Measurements from ENCODE around the gene SGK1.
"Not testable (repeated sequence)": the region's sequence is repeated elsewhere in the genome, so short reads cannot be mapped to it uniquely, and the experiment has no call there.

SGK1 gene

DNA sequence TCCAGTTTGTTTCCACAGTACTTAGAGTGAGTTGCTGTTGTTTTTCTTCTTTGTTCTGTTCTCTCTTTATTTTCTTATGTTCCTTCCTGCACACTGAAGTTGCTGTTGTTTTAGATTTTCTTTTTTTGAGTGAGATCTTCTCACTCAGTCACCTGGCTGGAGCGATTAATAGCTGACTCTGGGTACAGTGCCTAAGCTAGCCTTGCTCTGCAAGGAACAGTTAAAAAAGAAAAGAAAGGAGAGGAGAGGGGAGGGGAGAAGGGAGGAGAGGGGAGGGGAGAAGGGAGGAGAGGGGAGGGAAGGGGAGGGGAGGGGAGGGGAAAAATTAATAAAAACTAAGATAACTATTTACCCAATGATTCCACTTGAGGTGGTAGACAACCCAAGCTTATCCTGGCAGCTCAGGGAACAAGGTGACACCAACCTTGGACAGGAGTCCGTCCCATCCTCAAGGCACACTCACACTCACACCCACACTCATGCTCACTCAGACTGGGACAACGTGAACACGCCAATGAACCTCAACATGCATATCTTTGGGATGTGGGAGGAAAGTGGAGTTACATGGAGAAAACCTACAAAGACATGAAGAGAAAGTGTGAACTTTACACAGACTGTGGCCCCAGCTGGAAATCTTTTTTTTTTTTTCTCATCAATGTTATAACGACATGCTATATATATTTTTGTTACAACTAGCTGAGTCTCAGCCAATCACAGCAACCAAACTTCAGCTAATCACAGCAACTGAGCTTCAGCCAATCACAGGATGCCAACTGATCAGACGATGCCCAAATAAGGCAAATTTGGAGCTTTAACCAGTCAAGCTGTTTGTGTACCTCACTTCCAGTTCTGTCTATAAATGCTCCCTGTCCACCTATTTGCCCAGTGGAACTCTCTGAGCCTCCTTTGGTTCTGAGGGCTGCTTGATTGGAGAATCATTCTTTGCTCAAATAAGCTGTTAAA, 124.1 kb downstream of the SGK1 start:
- DNase-seq (ENCODE audit: low read depth, low spot score): no peak
- Histone ChIP-seq H3K9me3 (ENCODE audit: low read depth, low read length) (no peaks in the 10 kb centered on the region), H3K4me3 (no peak overlapping the region), H3K36me3 (ENCODE audit: insufficient read depth, low read length) (no peaks in the 10 kb centered on the region), H3K27ac (no peak overlapping the region), H3K9ac (ENCODE audit: insufficient read length) (no peak overlapping the region)
- TF ChIP-seq EZH2 (IDR thresholded peaks at IDR 0.05): no peak
- TF ChIP-seq FOXP2 (optimal IDR thresholded peaks at IDR 0.05; ENCODE audit: control extremely low read depth, extremely low read length, insufficient read depth): no peak
- no peak for TF ChIP-seq POLR2AphosphoS5 (IDR thresholded peaks at IDR 0.05; ENCODE audit: borderline replicate concordance, low read depth, low read length)

DNA sequence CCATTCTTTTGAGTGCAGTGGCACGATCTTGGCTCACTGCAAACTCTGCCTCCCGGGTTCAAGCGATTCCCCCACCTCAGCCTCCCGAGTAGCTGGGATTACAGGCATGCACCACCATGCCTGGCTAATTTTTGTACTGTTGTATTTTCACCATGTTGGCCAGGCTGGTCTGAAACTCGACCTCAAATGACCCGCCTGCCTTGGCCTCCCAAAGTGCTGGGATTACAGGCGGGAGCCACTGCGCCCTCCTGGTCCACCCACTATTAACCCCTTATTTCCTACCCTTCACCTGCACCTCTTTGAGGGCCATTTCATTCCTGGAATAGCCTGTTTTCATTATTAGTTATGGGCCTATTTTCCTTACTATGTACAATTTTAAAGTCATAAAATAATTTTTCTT, 125.3 kb downstream of the SGK1 start:
- not testable (repeated sequence) for H3K4me3 ChIP-seq

DNA sequence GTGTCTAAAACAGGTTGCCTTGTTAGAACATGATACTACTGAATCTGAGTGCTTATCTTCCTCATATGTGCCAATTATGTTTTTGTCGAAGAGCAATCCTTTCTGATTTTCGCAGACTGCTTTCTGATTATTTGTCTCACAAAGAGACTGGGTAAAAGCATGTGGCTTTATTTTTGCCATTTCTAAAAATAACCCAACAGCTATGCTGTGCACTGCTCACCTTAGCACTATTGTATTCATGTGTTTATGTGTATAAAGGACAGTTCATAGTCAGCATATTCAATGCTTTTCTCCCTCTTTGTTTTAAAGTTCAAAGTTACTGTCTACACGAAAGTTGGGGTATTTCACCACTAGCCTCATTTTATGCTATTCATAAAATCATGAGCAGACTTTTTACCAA, 127.0 kb downstream of the SGK1 start:
- H3K9me3 ChIP-seq (ENCODE audit: low read depth, low read length): no peaks in the 10 kb centered on the region
- no peak overlapping the region for H3K9ac ChIP-seq (ENCODE audit: insufficient read length)
- DNase-seq (ENCODE audit: low read depth, low spot score): no peak
- no peak overlapping the region for H3K4me3 ChIP-seq
- H3K27ac ChIP-seq: no peak overlapping the region
- TF ChIP-seq FOXP2 (optimal IDR thresholded peaks at IDR 0.05; ENCODE audit: control extremely low read depth, extremely low read length, insufficient read depth) (no peak), POLR2AphosphoS5 (IDR thresholded peaks at IDR 0.05; ENCODE audit: borderline replicate concordance, low read depth, low read length) (no peak), EZH2 (IDR thresholded peaks at IDR 0.05) (no peak)
- H3K36me3 ChIP-seq (ENCODE audit: insufficient read depth, low read length): no peaks in the 10 kb centered on the region

More for the DNA sequence above, 125.3 kb downstream of the SGK1 start:
- H3K9ac ChIP-seq (ENCODE audit: insufficient read length); H3K9me3 ChIP-seq (ENCODE audit: low read depth, low read length); DNase-seq (ENCODE audit: low read depth, low spot score); H3K36me3 ChIP-seq (ENCODE audit: insufficient read depth, low read length); H3K27ac ChIP-seq: not testable (repeated sequence)

DNA sequence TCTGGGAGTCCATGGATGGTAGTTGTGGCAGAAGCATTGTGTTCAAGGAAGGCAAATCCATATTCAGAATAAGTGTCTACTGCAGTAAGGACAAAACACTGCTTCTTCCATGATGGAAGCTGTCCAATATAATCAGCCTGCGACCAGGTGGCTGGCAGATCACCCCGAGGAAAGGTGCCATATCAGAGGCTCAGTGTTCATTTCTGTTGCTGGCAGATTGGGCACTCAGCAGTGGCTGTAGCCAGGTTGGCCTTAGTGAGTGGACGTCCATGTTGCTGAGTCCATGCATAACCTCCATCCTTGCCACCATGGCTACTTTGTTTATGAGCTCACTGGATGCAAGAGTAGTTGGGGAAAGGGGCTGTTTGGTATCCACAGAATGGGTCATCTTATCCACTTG, 130.2 kb downstream of the SGK1 start:
- Histone ChIP-seq H3K36me3 (ENCODE audit: insufficient read depth, low read length) (no peaks in the 10 kb centered on the region), H3K27ac (no peak overlapping the region), H3K9ac (ENCODE audit: insufficient read length) (no peak overlapping the region), H3K9me3 (ENCODE audit: low read depth, low read length) (no peaks in the 10 kb centered on the region), H3K4me3 (no peak overlapping the region)
- TF ChIP-seq EZH2 (IDR thresholded peaks at IDR 0.05): no peak
- TF ChIP-seq FOXP2 (optimal IDR thresholded peaks at IDR 0.05; ENCODE audit: control extremely low read depth, extremely low read length, insufficient read depth): no peak
- TF ChIP-seq POLR2AphosphoS5 (IDR thresholded peaks at IDR 0.05; ENCODE audit: borderline replicate concordance, low read depth, low read length): no peak
- DNase-seq (ENCODE audit: low read depth, low spot score): no peak

DNA sequence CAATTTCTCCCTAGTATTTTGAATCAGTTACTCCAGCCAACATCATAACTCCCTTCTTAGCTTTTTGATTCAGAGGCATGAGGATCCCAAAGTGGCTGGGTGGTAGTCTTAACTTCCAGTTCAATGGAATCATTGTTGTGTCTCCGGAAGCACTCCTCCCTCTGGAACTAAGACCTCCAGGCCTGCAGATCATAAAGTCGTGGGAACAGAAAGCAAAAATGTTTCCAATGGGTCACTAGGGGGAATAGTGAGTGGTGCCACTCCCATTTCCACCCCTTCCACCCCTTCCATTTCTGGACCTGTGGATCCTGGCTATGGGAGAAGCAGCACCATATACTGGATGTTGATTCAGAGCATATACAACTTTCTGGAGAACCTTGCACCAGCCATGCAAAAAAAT, 130.8 kb downstream of the SGK1 start:
- Histone ChIP-seq H3K4me3 (no peak overlapping the region), H3K9ac (ENCODE audit: insufficient read length) (no peak overlapping the region), H3K36me3 (ENCODE audit: insufficient read depth, low read length) (no peaks in the 10 kb centered on the region), H3K27ac (no peak overlapping the region), H3K9me3 (ENCODE audit: low read depth, low read length) (no peaks in the 10 kb centered on the region)
- TF ChIP-seq EZH2 (IDR thresholded peaks at IDR 0.05) (no peak), POLR2AphosphoS5 (IDR thresholded peaks at IDR 0.05; ENCODE audit: borderline replicate concordance, low read depth, low read length) (no peak), FOXP2 (optimal IDR thresholded peaks at IDR 0.05; ENCODE audit: control extremely low read depth, extremely low read length, insufficient read depth) (no peak)
- no peak for DNase-seq (ENCODE audit: low read depth, low spot score)

DNA sequence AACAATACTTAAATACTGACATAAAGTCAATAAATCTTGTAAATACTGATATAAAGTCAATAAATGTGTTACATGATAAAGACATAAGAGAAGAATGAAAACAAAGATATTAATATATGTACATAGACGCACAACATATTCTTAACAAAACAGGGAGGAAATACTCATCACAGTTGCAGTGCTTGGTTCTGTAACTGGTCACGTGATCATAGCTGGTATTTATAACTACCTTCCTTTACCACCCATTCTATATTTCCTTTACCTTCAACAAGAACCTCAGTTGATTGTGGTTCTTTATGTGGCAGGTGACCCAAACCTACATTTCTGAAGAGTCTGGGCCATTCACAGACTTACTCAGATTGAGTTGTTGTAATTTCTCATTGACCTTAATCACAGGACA, 131.6 kb downstream of the SGK1 start:
- H3K4me3 ChIP-seq: no peak overlapping the region
- no peak overlapping the region for H3K27ac ChIP-seq

DNA sequence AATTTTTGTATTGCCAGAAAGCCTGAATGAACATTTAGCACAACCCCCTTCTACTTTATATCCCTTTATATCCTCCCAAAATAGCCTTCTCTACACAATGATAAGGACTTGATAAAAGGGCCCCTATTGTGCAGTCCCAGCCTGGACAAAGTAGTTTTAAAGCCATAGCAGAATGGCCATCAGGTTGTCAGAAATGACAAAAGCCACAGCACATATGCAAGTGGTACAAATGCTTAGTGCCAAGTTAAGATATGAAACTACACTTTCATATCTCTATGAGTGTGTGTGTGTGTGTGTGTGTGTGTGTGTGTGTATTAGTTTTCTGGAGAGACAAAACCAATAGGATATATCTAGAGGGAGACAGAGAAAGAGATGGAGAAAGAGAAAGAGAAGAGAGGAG, 132.6 kb downstream of the SGK1 start:
- Histone ChIP-seq H3K4me3 (no peak overlapping the region), H3K36me3 (ENCODE audit: insufficient read depth, low read length) (no peaks in the 10 kb centered on the region), H3K9me3 (ENCODE audit: low read depth, low read length) (no peaks in the 10 kb centered on the region), H3K9ac (ENCODE audit: insufficient read length) (no peak overlapping the region), H3K27ac (no peak overlapping the region)
- DNase-seq (ENCODE audit: low read depth, low spot score): no peak
- TF ChIP-seq EZH2 (IDR thresholded peaks at IDR 0.05) (no peak), POLR2AphosphoS5 (IDR thresholded peaks at IDR 0.05; ENCODE audit: borderline replicate concordance, low read depth, low read length) (no peak), FOXP2 (optimal IDR thresholded peaks at IDR 0.05; ENCODE audit: control extremely low read depth, extremely low read length, insufficient read depth) (no peak)

More for the DNA sequence above, 131.6 kb downstream of the SGK1 start:
- Histone ChIP-seq H3K9me3 (ENCODE audit: low read depth, low read length) (no peaks in the 10 kb centered on the region), H3K36me3 (ENCODE audit: insufficient read depth, low read length) (no peaks in the 10 kb centered on the region), H3K9ac (ENCODE audit: insufficient read length) (no peak overlapping the region)
- DNase-seq (ENCODE audit: low read depth, low spot score): no peak
- no peak for TF ChIP-seq POLR2AphosphoS5 (IDR thresholded peaks at IDR 0.05; ENCODE audit: borderline replicate concordance, low read depth, low read length)
- TF ChIP-seq FOXP2 (optimal IDR thresholded peaks at IDR 0.05; ENCODE audit: control extremely low read depth, extremely low read length, insufficient read depth): no peak
- TF ChIP-seq EZH2 (IDR thresholded peaks at IDR 0.05): no peak

DNA sequence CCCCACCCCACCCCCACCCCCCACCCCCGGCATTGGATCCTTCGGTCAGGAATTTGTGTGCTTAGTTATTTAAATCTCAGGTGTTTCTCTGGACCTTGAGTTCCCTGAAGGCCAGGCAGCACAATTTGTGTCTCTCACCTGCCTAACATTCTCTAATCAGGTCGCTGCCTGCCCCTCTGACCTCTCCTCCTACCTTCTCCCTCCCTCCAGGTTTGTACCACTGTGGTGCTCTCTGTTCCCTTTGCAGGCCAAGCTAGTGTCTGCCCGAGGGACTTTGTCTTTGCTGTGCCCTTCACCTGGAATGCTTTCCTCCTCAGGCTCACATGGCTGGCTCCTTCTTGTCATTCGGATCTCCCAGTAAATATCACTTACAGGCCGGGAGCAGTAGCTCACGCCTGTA, 134.1 kb downstream of the SGK1 start:
- DNase-seq (ENCODE audit: low read depth, low spot score): no peak
- TF ChIP-seq EZH2 (IDR thresholded peaks at IDR 0.05) (no peak), POLR2AphosphoS5 (IDR thresholded peaks at IDR 0.05; ENCODE audit: borderline replicate concordance, low read depth, low read length) (no peak), FOXP2 (optimal IDR thresholded peaks at IDR 0.05; ENCODE audit: control extremely low read depth, extremely low read length, insufficient read depth) (no peak)
- Histone ChIP-seq H3K9ac (ENCODE audit: insufficient read length) (no peak overlapping the region), H3K27ac (no peak overlapping the region), H3K4me3 (no peak overlapping the region), H3K9me3 (ENCODE audit: low read depth, low read length) (no peaks in the 10 kb centered on the region), H3K36me3 (ENCODE audit: insufficient read depth, low read length) (no peaks in the 10 kb centered on the region)

DNA sequence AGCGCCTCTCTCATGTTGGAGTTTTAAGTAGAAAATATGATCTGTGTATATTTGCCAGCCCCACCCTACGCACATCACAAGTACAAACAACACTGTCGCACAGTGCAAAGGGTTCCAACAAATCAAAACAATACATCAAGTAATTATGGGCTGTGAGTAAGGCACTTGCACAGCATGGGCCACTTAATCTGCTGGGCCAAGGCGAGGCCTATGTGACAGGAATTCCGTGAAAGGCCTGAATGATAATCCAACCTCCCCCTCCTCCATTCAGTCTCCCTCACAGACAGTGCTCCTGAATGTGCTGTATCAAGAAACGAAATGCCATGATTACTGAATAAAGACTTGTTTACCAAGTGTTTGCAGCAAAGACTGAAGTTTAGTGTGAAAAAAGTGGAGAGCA, 135.4 kb downstream of the SGK1 start:
- Histone ChIP-seq H3K4me3 (no peak overlapping the region), H3K9ac (ENCODE audit: insufficient read length) (no peak overlapping the region), H3K27ac (no peak overlapping the region), H3K36me3 (ENCODE audit: insufficient read depth, low read length) (no peaks in the 10 kb centered on the region), H3K9me3 (ENCODE audit: low read depth, low read length) (no peaks in the 10 kb centered on the region)
- TF ChIP-seq POLR2AphosphoS5 (IDR thresholded peaks at IDR 0.05; ENCODE audit: borderline replicate concordance, low read depth, low read length) (no peak), EZH2 (IDR thresholded peaks at IDR 0.05) (no peak), FOXP2 (optimal IDR thresholded peaks at IDR 0.05; ENCODE audit: control extremely low read depth, extremely low read length, insufficient read depth) (no peak)
- DNase-seq (ENCODE audit: low read depth, low spot score): no peak

DNA sequence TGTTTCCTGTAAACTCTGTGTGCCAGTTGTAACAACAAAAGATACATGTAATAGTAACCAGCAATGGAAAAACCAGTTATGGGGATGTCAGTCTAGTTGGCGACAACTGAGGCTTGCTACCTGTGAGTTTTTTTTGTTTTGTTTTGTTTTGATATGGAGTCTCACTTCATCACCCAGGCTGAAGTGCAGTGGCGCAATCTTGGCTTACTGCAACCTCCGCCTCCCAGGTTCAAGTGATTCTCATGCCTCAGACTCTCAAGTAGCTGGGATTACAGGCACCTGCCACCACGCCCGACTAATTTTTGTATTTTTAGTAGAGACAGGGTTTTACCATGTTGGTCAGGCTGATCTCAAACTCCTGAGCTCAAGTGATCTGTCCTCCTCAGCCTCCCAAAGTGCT, 136.2 kb downstream of the SGK1 start:
- not testable (repeated sequence) for DNase-seq (ENCODE audit: low read depth, low spot score); H3K9me3 ChIP-seq (ENCODE audit: low read depth, low read length); H3K36me3 ChIP-seq (ENCODE audit: insufficient read depth, low read length); H3K27ac ChIP-seq; H3K4me3 ChIP-seq; H3K9ac ChIP-seq (ENCODE audit: insufficient read length)

DNA sequence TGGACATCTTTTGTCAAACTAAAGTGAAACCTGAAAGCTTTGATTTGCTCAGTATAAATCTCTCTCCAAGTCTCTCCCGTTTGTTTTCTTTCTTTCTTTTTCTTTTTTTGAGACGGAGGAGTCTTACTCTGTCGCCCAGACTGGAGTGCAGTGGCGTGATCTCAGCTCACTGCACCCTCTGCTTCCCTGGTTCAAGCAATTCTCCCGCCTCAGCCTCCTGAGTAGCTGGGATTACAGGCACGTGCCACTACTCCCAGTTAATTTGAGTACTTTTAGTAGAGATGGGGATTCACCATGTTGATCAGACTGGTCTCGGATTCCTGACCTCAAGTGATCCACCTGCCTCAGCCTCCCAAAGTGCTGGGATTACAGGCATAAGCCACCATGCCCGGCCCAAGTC, 136.7 kb downstream of the SGK1 start:
- H3K9me3 ChIP-seq (ENCODE audit: low read depth, low read length); DNase-seq (ENCODE audit: low read depth, low spot score); H3K9ac ChIP-seq (ENCODE audit: insufficient read length); H3K27ac ChIP-seq; H3K4me3 ChIP-seq; H3K36me3 ChIP-seq (ENCODE audit: insufficient read depth, low read length): not testable (repeated sequence)

DNA sequence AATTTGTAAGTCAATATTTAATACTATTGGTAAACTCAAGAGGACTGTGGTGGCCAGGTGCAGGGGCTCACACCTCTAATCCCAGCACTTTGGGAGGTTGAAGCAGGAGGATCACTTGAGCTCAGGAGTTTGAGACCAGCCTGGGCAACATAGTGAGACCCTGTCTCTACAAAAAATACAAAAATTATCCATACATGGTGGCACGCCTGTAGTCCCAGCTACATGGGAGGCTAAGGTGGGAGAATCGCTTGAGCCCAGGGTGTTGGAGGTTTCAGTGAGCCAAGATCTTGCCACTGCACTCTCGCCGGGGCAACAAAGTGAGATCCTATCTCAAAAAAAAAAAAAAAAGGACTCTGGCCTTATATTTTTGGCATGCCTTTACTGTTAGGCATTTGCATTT, 137.4 kb downstream of the SGK1 start:
- not testable (repeated sequence) for DNase-seq (ENCODE audit: low read depth, low spot score); H3K27ac ChIP-seq; H3K9ac ChIP-seq (ENCODE audit: insufficient read length); H3K9me3 ChIP-seq (ENCODE audit: low read depth, low read length); H3K4me3 ChIP-seq; H3K36me3 ChIP-seq (ENCODE audit: insufficient read depth, low read length)
